Measurements from ENCODE around the gene SLC45A3. TPM values are rescaled to one million over a fixed set of nuclear protein-coding genes. Genes with fewer than 3 reads are reported as not detected.

SLC45A3 gene
- total RNA-seq, 4 donors from 2014 or later = 1.2 to 3.1 (median 1.4) TPM

- TF ChIP-seq CTCF (IDR thresholded peaks at IDR 0.05) = no peak
- TF ChIP-seq POLR2A (IDR thresholded peaks at IDR 0.05) = no peak
- Histone ChIP-seq H3K27me3 (no peaks in the 10 kb centered on the region), H3K36me3 (no peaks in the 10 kb centered on the region), H3K9me3 (no peaks in the 10 kb centered on the region), H3K4me1 (peaks cover 3 to 75% (median 24%) of the 10 kb centered on the region in 3 donors), H3K27ac (peak overlapping the region in 2 of 4 donors; percentile 91 to 100), H3K4me3 (peak overlapping the region in 1 of 4 donors; percentile 85)
- DNase-seq = no peak
- intact Hi-C loops (cut with DNase I) = no loop called here
- WGBS, 2 donors = 56 to 59% methylated on average over 6 of the region's 6 CpGs
These were observed 50.6 kb downstream of the SLC45A3 start for GRCh38 chr1:205629751-205630150.

- DNase-seq = no peak
- H3K36me3 ChIP-seq = peaks cover 0 to 9% (median 0%) of the 10 kb centered on the region in 3 donors
- no peaks in the 10 kb centered on the region for H3K9me3 ChIP-seq
- H3K4me3 ChIP-seq = no peak overlapping the region
- intact Hi-C loops (cut with DNase I) = no loop called here
- no peak for TF ChIP-seq CTCF (IDR thresholded peaks at IDR 0.05)
- TF ChIP-seq POLR2A (IDR thresholded peaks at IDR 0.05) = no peak
- no peak overlapping the region for H3K27ac ChIP-seq
- H3K27me3 ChIP-seq = no peaks in the 10 kb centered on the region
- 93 to 94% methylated on average over 8 of the region's 8 CpGs for WGBS, 2 donors
- peaks cover 3 to 69% (median 19%) of the 10 kb centered on the region in 3 donors for H3K4me1 ChIP-seq
These were observed 52.4 kb downstream of the SLC45A3 start for GRCh38 chr1:205627956-205628355.

GRCh38 chr1:205626216-205626615, 54.1 kb downstream of the SLC45A3 start:
- H3K27me3 ChIP-seq = no peaks in the 10 kb centered on the region
- intact Hi-C loops (cut with DNase I) = no loop called here
- no peaks in the 10 kb centered on the region for H3K9me3 ChIP-seq
- no peak overlapping the region for H3K4me3 ChIP-seq
- WGBS, 2 donors = 69 to 79% methylated on average over 3 of the region's 3 CpGs
- no peak for DNase-seq
- no peak for TF ChIP-seq POLR2A (IDR thresholded peaks at IDR 0.05)
- TF ChIP-seq CTCF (IDR thresholded peaks at IDR 0.05) = no peak
- no peak overlapping the region for H3K27ac ChIP-seq
- peaks cover 0 to 27% (median 6%) of the 10 kb centered on the region in 3 donors for H3K36me3 ChIP-seq
- H3K4me1 ChIP-seq = peaks cover 3 to 60% (median 14%) of the 10 kb centered on the region in 3 donors

GRCh38 chr1:205623646-205624045, 56.7 kb downstream of the SLC45A3 start:
- peaks cover 0 to 37% (median 0%) of the 10 kb centered on the region in 3 donors for H3K4me1 ChIP-seq
- peaks cover 0 to 51% (median 15%) of the 10 kb centered on the region in 3 donors for H3K36me3 ChIP-seq
- no peak overlapping the region for H3K27ac ChIP-seq
- TF ChIP-seq CTCF (IDR thresholded peaks at IDR 0.05) (no peak), POLR2A (IDR thresholded peaks at IDR 0.05) (no peak)
- H3K9me3 ChIP-seq = no peaks in the 10 kb centered on the region
- H3K4me3 ChIP-seq = no peak overlapping the region
- H3K27me3 ChIP-seq = no peaks in the 10 kb centered on the region
- WGBS, 2 donors = 70 to 78% methylated on average over 4 of the region's 4 CpGs
- intact Hi-C loops (cut with DNase I) = no loop called here
- DNase-seq = no peak

- Histone ChIP-seq H3K9me3 (no peaks in the 10 kb centered on the region), H3K4me1 (peaks cover 0 to 19% (median 0%) of the 10 kb centered on the region in 3 donors), H3K36me3 (peaks cover 0 to 85% (median 18%) of the 10 kb centered on the region in 3 donors), H3K4me3 (no peak overlapping the region), H3K27ac (no peak overlapping the region), H3K27me3 (no peaks in the 10 kb centered on the region)
- no peak for TF ChIP-seq CTCF (IDR thresholded peaks at IDR 0.05)
- TF ChIP-seq POLR2A (IDR thresholded peaks at IDR 0.05) = no peak
- intact Hi-C loops (cut with DNase I) = no loop called here
- no peak for DNase-seq
- WGBS, 2 donors = 87 to 94% methylated on average over 6 of the region's 6 CpGs
These were observed 60.0 kb downstream of the SLC45A3 start for GRCh38 chr1:205620269-205620668.

Measured in esophagus squamous epithelium (tissue), 5 donors.